Subcutaneous abdominal adipose tissue (tissue), 5 donors: ENCODE data around the gene FAM124A.

Experiments
- H3K27ac ChIP-seq: one replicate; pipeline ENCODE4 v1.7.0; 2013; ENCODE audit warnings: low read depth, mild to moderate bottlenecking, inconsistent platforms, low read length, moderate library complexity
- H3K27me3 ChIP-seq, 5 donors: one replicate each; pipeline ENCODE4 v1.7.0; 2013; ENCODE audit warnings: low read length in 5 of 5, inconsistent platforms in 1 of 5; ENCODE audit not compliant: control insufficient read depth in 5 of 5, insufficient read depth in 4 of 5
- H3K36me3 ChIP-seq, 5 donors: one replicate each; pipeline ENCODE4 v1.7.0; 2013; ENCODE audit warnings: low read length in 5 of 5; ENCODE audit not compliant: control insufficient read depth in 5 of 5, insufficient read depth in 5 of 5
- H3K4me1 ChIP-seq, 5 donors: one replicate each; pipeline ENCODE4 v1.7.0; 2013; ENCODE audit warnings: low read length in 5 of 5, mild to moderate bottlenecking in 3 of 5, moderate library complexity in 1 of 5; ENCODE audit not compliant: control insufficient read depth in 5 of 5, insufficient read depth in 5 of 5
- H3K4me3 ChIP-seq, 5 donors: one replicate each; pipeline ENCODE4 v1.7.0; 2013; ENCODE audit warnings: low read length in 5 of 5, low read depth in 1 of 5
- H3K9ac ChIP-seq, 5 donors: one replicate each; pipeline ENCODE4 v1.7.0; 2013; ENCODE audit warnings: low read length in 5 of 5, mild to moderate bottlenecking in 4 of 5, moderate library complexity in 3 of 5
- H3K9me3 ChIP-seq, 5 donors: one replicate each; pipeline ENCODE4 v1.7.0; 2013; ENCODE audit warnings: low read length in 5 of 5; ENCODE audit not compliant: control insufficient read depth in 5 of 5
- donor health status: healthy.
- donor health status: healthy.
- donor health status: healthy.
- donor health status: healthy.
- donor health status: healthy.

The FAM124A gene, protein sequence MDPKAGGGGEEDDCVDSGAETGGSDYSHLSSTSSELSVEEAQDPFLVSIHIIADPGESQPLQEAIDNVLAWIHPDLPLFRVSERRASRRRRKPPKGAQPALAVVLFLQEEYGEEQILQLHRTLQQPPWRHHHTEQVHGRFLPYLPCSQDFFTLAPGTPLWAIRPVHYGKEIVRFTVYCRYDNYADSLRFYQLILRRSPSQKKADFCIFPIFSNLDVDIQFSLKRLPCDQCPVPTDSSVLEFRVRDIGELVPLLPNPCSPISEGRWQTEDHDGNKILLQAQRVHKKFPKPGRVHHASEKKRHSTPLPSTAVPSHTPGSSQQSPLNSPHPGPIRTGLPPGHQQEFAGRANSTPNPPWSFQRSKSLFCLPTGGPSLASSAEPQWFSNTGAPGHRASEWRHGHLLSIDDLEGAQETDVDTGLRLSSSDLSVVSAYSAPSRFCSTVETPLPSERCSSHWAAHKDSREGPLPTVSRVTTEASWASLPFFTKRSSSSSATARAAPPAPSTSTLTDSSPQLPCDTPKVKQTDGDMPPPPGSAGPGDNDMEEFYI

DNA sequence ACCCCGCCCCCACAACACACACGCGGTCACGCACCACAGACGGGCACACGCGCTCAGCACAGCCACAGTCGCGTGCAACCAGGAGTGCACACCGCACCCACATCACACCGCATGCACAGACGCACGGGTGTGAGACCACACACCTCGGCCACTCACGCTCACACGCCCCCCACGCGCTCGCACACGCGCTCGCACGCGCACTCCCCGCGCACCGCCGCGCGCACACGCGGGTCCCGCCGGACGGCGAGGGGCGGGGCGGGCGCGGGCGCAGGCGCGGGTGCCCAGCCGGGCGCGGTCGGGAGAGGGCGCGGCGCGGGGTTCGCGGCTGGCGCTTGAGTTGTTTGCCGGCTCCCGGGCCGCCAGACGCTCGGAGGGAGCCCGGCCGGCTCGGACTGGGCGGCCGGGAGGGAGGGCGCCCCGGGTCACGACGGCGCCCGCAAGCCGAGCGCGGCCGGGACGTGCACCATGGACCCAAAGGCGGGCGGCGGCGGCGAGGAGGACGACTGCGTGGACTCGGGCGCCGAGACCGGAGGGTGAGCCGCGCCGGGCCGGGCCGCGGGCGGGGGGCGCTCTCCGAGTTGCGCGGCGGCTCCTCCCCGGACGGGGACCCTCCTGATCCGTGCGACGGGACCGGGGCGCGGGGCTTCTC, at the start of gene FAM124A:
Gene FAM124A, plus strand, starts transcription at position 362 of the 649 bp plus-strand sequence. Its CDS starts 104 bp downstream, at position 466.
- Histone ChIP-seq H3K4me3 (peak within 1 kb of the TSS; percentile 83 to 93 (median 84)), H3K27ac (no peak within 1 kb of the TSS), H3K36me3 (no peaks in the 10 kb centered on the region), H3K9me3 (no peaks in the 10 kb centered on the region), H3K4me1 (peaks cover 0 to 21% (median 17%) of the 10 kb centered on the region in 5 donors), H3K27me3 (peaks cover 0 to 3% (median 0%) of the 10 kb centered on the region in 5 donors), H3K9ac (peak within 1 kb of the TSS; percentile 4 to 76 (median 50))

- Histone ChIP-seq H3K27me3 (peaks cover 0 to 1% (median 0%) of the 10 kb centered on the region in 5 donors), H3K27ac (no peak overlapping the region), H3K9me3 (no peaks in the 10 kb centered on the region), H3K4me3 (no peak overlapping the region), H3K36me3 (no peaks in the 10 kb centered on the region), H3K4me1 (no peaks in the 10 kb centered on the region), H3K9ac (no peak overlapping the region)
Measured at GRCh38 chr13:51175021-51175420, 47.2 kb upstream of the FAM124A start.

DNA sequence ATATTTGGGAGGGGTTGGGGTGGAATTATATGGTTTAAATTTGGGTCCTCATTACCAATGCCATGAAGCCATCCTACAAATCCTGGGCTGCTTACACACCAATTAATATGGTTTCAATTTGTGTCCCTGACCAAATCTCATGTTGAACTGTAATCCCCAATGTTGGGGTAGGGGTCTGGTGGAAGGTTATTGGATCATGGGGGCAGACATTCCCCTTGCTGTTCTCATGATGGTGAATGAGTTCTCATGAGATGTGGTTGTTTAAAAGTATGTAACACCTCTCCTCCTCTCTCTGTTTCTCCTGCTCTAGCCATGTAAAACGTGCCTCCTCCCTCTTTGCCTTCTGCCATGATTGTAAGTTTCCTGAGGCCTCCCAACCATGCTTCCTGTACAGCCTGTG, 46.6 kb upstream of the FAM124A start:
- Histone ChIP-seq H3K27me3 (peaks cover 0 to 2% (median 0%) of the 10 kb centered on the region in 5 donors), H3K4me3 (no peak overlapping the region), H3K9ac (no peak overlapping the region), H3K4me1 (no peaks in the 10 kb centered on the region), H3K36me3 (no peaks in the 10 kb centered on the region), H3K9me3 (no peaks in the 10 kb centered on the region), H3K27ac (no peak overlapping the region)

- H3K27me3 ChIP-seq = peaks cover 0 to 3% (median 0%) of the 10 kb centered on the region in 5 donors
- no peaks in the 10 kb centered on the region for H3K36me3 ChIP-seq
- no peaks in the 10 kb centered on the region for H3K4me1 ChIP-seq
- no peak overlapping the region for H3K9ac ChIP-seq
- no peak overlapping the region for H3K4me3 ChIP-seq
- no peaks in the 10 kb centered on the region for H3K9me3 ChIP-seq
- no peak overlapping the region for H3K27ac ChIP-seq
Measured at GRCh38 chr13:51177188-51177587, 45.0 kb upstream of the FAM124A start.

DNA sequence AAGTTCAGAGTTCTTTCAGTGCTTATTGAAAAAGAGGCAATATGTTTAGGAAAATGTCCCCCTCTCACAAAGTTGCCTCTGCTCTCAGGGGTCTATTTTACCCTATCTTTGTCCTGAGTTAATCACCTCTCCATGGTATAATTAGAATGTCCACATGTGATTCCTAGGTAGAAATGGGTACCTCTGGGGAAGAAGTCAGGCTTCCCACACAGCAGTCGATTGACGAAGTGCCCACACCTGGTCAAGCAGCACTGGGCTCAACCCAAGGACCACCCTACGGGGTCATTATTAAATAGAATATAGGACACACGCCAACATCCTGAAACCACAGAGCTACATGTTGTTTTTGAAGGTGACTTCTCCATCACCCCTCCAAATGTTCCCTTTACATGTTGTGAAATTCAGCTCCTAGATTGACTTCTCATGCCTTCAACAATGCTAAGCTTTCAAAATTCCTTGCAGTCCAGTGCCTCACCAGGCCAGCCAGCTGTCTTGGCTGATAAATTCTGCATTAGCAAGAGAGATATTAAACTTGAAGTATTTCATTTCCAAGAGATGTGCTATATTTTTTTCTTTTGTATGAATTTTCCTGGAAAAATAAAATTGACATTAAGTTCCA, 43.6 kb upstream of the FAM124A start:
- Histone ChIP-seq H3K9me3 (no peaks in the 10 kb centered on the region), H3K27me3 (peaks cover 0 to 3% (median 0%) of the 10 kb centered on the region in 5 donors), H3K4me3 (no peak overlapping the region), H3K27ac (no peak overlapping the region), H3K9ac (no peak overlapping the region), H3K36me3 (no peaks in the 10 kb centered on the region), H3K4me1 (no peaks in the 10 kb centered on the region)

- Histone ChIP-seq H3K4me1 (no peaks in the 10 kb centered on the region), H3K36me3 (no peaks in the 10 kb centered on the region), H3K9ac (no peak overlapping the region), H3K9me3 (no peaks in the 10 kb centered on the region), H3K27me3 (peaks cover 0 to 3% (median 0%) of the 10 kb centered on the region in 5 donors), H3K4me3 (no peak overlapping the region), H3K27ac (no peak overlapping the region)
Measured at GRCh38 chr13:51179432-51179971, 42.7 kb upstream of the FAM124A start.

DNA sequence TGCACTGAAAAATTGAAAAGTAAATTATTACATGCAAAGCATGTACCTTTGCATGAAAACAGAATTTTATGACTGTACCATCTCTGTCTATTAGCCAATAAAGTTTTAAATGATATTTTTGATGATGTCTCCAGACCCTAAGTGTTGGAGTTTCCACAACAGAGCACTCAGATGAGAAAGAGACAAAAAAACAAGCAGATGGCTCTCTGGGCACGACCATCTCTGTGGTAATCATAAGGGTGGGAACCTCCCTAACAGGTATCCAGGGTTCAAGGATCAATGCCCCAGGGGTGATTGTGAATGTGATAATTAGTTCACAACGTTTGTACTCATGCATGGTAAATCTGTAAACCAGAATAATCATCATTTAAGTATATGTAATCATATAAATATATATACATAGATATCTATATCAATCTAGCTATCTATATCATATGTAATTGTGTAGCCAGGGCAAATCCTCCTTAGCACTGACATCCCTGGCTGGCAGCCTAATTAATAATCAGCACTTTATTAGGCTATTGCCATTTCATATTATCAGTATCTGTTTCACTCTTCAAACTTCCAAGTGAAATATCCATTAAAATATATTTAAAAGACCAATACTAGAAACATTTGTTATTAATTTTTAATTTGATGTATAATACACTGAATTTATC, 41.2 kb upstream of the FAM124A start:
- no peak overlapping the region for H3K4me3 ChIP-seq
- no peaks in the 10 kb centered on the region for H3K9me3 ChIP-seq
- no peak overlapping the region for H3K9ac ChIP-seq
- H3K27me3 ChIP-seq = peaks cover 0 to 3% (median 0%) of the 10 kb centered on the region in 5 donors
- H3K36me3 ChIP-seq = no peaks in the 10 kb centered on the region
- no peaks in the 10 kb centered on the region for H3K4me1 ChIP-seq
- no peak overlapping the region for H3K27ac ChIP-seq

DNA sequence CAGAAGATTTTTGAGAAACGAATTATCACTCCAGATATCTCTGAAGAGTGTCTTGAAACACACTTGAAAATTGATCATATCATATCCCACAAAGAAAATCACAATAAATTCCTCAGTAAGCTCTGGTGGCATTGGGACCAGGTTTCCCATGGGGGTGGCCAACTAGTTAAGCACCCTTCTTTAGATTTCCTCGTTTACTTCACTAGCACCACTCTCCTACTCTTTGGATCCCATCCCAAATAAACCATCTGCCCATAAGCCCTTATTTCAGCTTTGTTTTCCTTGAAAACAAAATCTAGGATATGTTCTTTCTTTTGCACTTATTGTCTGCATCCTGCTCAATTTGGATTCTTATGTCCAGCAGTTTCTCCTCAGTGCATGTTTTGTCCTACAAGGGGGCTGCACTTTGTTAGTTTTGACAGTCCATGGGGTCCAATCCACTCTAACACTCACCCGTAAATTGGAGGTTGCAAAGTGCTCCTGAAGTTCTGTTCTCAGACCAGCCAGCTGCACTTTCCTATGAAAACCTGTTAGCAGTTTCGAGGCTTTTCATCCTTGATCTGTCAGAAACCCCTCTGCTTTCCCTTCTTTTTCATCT, 40.3 kb upstream of the FAM124A start:
- Histone ChIP-seq H3K4me1 (no peaks in the 10 kb centered on the region), H3K4me3 (no peak overlapping the region), H3K9me3 (no peaks in the 10 kb centered on the region), H3K27me3 (peaks cover 0 to 3% (median 0%) of the 10 kb centered on the region in 5 donors), H3K27ac (no peak overlapping the region), H3K9ac (no peak overlapping the region), H3K36me3 (no peaks in the 10 kb centered on the region)

DNA sequence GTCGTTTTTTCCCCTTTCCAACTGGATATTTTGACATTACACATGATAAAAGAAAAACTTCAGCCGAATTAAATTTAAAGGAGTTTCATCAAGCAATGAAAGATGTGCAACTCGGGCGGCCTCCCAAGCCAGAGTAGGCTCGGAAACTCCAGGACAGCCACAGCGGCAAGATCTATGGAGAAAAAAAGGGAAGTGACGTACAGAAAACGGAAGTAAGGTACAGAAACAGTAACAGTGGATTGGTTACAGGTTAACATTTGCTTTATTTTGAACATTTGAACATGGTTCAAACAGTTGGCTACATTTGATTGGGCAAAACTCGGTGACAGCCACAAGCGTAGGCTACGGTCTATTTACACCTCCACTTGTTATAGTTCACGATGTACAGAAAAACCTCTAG, 30.5 kb upstream of the FAM124A start:
- H3K27me3 ChIP-seq = no peaks in the 10 kb centered on the region
- no peak overlapping the region for H3K4me3 ChIP-seq
- H3K36me3 ChIP-seq = no peaks in the 10 kb centered on the region
- no peaks in the 10 kb centered on the region for H3K4me1 ChIP-seq
- no peak overlapping the region for H3K9ac ChIP-seq
- H3K9me3 ChIP-seq = no peaks in the 10 kb centered on the region
- H3K27ac ChIP-seq = no peak overlapping the region
